Hepatocyte (in vitro differentiated cells): ENCODE measurements around the gene ZNRF1. TPM values are rescaled to one million over a fixed set of nuclear protein-coding genes. Genes with fewer than 3 reads are reported as not detected.
A peak's percentile ranks its signal among the peaks of the same experiment; 100 is the strongest.

Experiments used
- DNase-seq: peaks from one replicate; pipeline ENCODE4 v3.0.0-alpha.2; 2016; ENCODE audit warnings: low spot score
- H2AFZ ChIP-seq: fragments of 200-600 bp; sonication (generic); 2 replicates; pipeline ENCODE4 v1.6.0; 2016; ENCODE audit warnings: antibody characterized with exemption, mild to moderate bottlenecking
- H3K27ac ChIP-seq: fragments of 200-600 bp; sonication (generic); 2 replicates; pipeline ENCODE4 v1.5.1; 2016; ENCODE audit warnings: mild to moderate bottlenecking
- H3K27me3 ChIP-seq: fragments of 200-600 bp; sonication (generic); 2 replicates; pipeline ENCODE4 v1.6.1; 2016
- H3K36me3 ChIP-seq: fragments of 200-600 bp; sonication (generic); replicated peaks from 2 replicates; pipeline ENCODE4 v1.5.1; 2016; ENCODE audit warnings: low read depth; ENCODE audit not compliant: insufficient read depth
- H3K4me1 ChIP-seq: fragments of 200-600 bp; sonication (generic); 2 replicates; pipeline ENCODE4 v1.5.1; 2016; ENCODE audit warnings: mild to moderate bottlenecking, moderate library complexity; ENCODE audit not compliant: insufficient read depth
- H3K4me2 ChIP-seq: fragments of 200-600 bp; sonication (generic); 2 replicates; pipeline ENCODE4 v1.6.0; 2016
- H3K4me3 ChIP-seq: fragments of 200-600 bp; sonication (generic); 2 replicates; pipeline ENCODE4 v1.5.1; 2016; ENCODE audit warnings: mild to moderate bottlenecking
- H3K79me2 ChIP-seq: fragments of 200-600 bp; sonication (generic); 2 replicates; pipeline ENCODE4 v1.6.0; 2017; ENCODE audit warnings: mild to moderate bottlenecking
- H3K9me2 ChIP-seq: fragments of 200-600 bp; sonication (generic); replicated peaks from 2 replicates; pipeline ENCODE4 v1.6.0; 2017; ENCODE audit warnings: mild to moderate bottlenecking; ENCODE audit not compliant: insufficient read depth
- H3K9me3 ChIP-seq: fragments of 200-600 bp; sonication (generic); 2 replicates; pipeline ENCODE4 v1.5.1; 2016; ENCODE audit warnings: low read depth, mild to moderate bottlenecking
- H4K20me1 ChIP-seq: fragments of 200-600 bp; sonication (generic); 2 replicates; pipeline ENCODE4 v1.6.0; 2016; ENCODE audit warnings: mild to moderate bottlenecking; ENCODE audit not compliant: insufficient read depth, poor library complexity, severe bottlenecking
- CTCF ChIP-seq: fragments of 200-600 bp; sonication (generic); IDR thresholded peaks from 2 replicates; pipeline ENCODE4 v1.5.1; 2016; ENCODE audit warnings: antibody characterized with exemption, mild to moderate bottlenecking; ENCODE audit not compliant: poor library complexity
- EZH2 ChIP-seq: fragments of 200-600 bp; sonication (generic); IDR thresholded peaks from 2 replicates; pipeline ENCODE4 v1.6.1; 2016; ENCODE audit warnings: antibody characterized with exemption, mild to moderate bottlenecking, borderline replicate concordance
- EZH2phosphoT487 ChIP-seq: fragments of 200-600 bp; sonication (generic); IDR thresholded peaks from one replicate; pipeline ENCODE4 v1.6.1; 2018; ENCODE audit warnings: antibody characterized with exemption, mild to moderate bottlenecking, low read depth, moderate library complexity; ENCODE audit not compliant: unreplicated experiment, severe bottlenecking
- WGBS: methylation state at CpG from one replicate; pipeline ENCODE4 v1.1.6; 2016; ENCODE audit warnings: low lambda C conversion rate; ENCODE audit errors: missing lambda C conversion rate; 5-methylcytosine and 5-hydroxymethylcytosine counted together
- polyA plus RNA-seq: library from polyadenylated mRNA; unstranded; fragments of >200 nt; fragmentation: Nextera tagmentation; extraction: Ambion mirVana; gene quantifications from 2 replicates; pipeline ENCODE4 v1.2.1, GENCODE V29; 2016
- total RNA-seq: library from RNA; depleted of rRNA; stranded (reverse); fragments of >200 nt; gene quantifications from 2 replicates; pipeline ENCODE4 v1.2.3, GENCODE V29; 2014

ZNRF1 gene
- total and polyA plus RNA-seq, 2 experiments from 2014 or later = 23.0 to 46.5 TPM

GRCh38 chr16:75108792-75109731 lies 110.2 kb downstream of the ZNRF1 start:
- DNase-seq = peak; percentile 70
- no peak overlapping the region for H3K4me3 ChIP-seq
- peaks cover 43% of the 10 kb centered on the region for H3K4me1 ChIP-seq
- WGBS = 84% methylated on average over 27 of the region's 27 CpGs
- H3K79me2 ChIP-seq = peaks cover 4% of the 10 kb centered on the region
- TF ChIP-seq EZH2 = no peak
- no peak for TF ChIP-seq EZH2phosphoT487
- TF ChIP-seq CTCF = no peak
- no peaks in the 10 kb centered on the region for H3K9me2 ChIP-seq
- H3K27me3 ChIP-seq = no peaks in the 10 kb centered on the region
- H3K27ac ChIP-seq = peak overlapping the region; percentile 34
- peaks cover 2% of the 10 kb centered on the region for H4K20me1 ChIP-seq
- H3K36me3 ChIP-seq = no peaks in the 10 kb centered on the region
- H2AFZ ChIP-seq = no peak overlapping the region
- no peaks in the 10 kb centered on the region for H3K9me3 ChIP-seq
- H3K4me2 ChIP-seq = no peak overlapping the region

DNA sequence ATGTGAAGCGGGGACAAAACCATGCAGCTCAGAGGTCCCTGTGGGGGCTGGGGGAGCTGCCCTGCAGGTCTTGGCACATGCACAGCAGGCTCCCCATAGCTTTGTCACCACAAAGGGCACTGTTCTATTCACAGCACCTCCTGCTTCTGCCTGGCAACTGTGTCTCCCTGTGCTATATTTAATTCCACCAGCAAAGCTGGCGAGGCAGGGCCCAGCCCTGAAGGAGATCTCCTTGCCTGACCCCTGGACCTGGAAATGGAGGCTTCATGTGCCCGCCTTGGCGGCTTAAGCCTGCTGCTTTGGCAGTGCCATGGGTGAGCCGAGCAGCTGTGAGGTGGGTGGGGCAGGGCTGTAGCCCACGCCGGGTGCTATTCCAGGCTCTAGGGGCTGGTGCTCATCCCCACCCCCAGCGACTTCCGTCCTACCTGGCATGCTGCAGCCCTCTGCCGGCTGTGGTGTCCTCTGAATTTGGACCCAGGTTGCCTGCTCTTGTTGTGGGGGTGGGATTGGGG lies 111.0 kb downstream of the ZNRF1 start:
- Histone ChIP-seq H3K27ac (peak overlapping the region; percentile 36), H3K9me3 (no peaks in the 10 kb centered on the region), H3K4me1 (peaks cover 43% of the 10 kb centered on the region), H3K36me3 (no peaks in the 10 kb centered on the region), H3K4me3 (no peak overlapping the region), H3K27me3 (no peaks in the 10 kb centered on the region), H2AFZ (no peak overlapping the region), H4K20me1 (peaks cover under 1% of the 10 kb centered on the region), H3K4me2 (no peak overlapping the region), H3K79me2 (no peaks in the 10 kb centered on the region), H3K9me2 (no peaks in the 10 kb centered on the region)
- no peak for TF ChIP-seq EZH2phosphoT487
- no peak for TF ChIP-seq EZH2
- no peak for TF ChIP-seq CTCF
- 93% methylated on average over 10 of the region's 10 CpGs for WGBS
- DNase-seq = no peak

DNA sequence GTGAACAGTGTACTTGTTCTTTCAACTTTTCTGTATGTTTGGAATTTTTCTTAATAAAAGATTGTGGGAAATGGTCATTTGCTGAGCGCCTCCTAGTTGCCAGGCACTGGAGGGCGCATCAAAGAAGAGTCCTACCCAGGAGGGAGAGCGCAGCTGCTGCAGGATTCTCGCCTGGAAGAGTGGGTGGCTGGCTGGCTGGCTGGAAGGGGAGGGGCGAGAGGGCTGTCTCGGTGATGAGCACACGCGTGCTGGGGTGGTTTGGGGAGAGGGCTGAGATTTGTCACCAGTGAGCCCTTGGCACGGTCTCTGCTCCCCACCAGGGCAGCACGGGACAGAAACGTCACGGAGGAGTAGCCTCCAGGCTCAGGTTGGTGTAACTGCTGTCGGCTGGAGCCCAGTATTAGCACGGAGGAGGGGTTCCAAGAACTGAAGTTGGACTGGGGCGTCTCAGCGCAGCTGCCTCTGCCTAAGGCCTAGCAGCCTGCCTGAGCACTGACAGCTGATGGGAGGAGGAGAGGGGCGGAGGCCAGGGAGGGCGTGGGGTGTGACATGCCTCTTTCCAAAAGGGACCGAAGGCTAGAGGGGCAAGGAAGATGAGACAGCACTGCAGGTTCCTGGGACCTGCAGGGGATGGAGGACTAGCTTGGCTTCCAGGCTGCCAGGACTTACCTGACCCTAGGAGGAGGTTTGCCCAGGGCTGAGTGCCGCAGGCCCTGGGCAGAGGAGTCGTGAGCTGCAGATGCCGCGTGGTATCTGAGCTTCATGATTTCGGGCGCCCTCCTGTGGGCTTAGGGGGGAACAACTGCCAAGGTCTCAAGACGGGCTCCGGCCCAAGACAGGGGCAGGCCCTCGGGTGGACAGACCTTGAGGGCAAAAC lies 112.1 kb downstream of the ZNRF1 start:
- Histone ChIP-seq H3K4me3 (no peak overlapping the region), H3K79me2 (no peaks in the 10 kb centered on the region), H4K20me1 (no peaks in the 10 kb centered on the region), H3K27me3 (no peaks in the 10 kb centered on the region), H3K4me2 (peak overlapping the region; percentile 65), H2AFZ (no peak overlapping the region), H3K27ac (peak overlapping the region; percentile 36), H3K4me1 (peaks cover 36% of the 10 kb centered on the region), H3K9me2 (no peaks in the 10 kb centered on the region), H3K9me3 (no peaks in the 10 kb centered on the region), H3K36me3 (no peaks in the 10 kb centered on the region)
- WGBS = 23% methylated on average over 28 of the region's 28 CpGs
- DNase-seq = peak; percentile 94
- TF ChIP-seq CTCF (peak; percentile 87), EZH2 (no peak), EZH2phosphoT487 (no peak)
